GM12878 (cell line): Measurements from ENCODE around the gene INIP. TPM values are rescaled to one million over a fixed set of nuclear protein-coding genes. Genes with fewer than 3 reads are reported as not detected.

ENCODE experiments used
- ATAC-seq: fragments of 200-7000 bp; cut with Tn5 transposase; 3 replicates; pipeline ENCODE4 v1.9.1; 2020; ENCODE audit warnings: mild to moderate bottlenecking, moderate library complexity
- BruUV-seq: library from RNA; stranded (reverse); fragments of 400-500 nt; replicated peaks from 2 replicates; lab custom pipeline; 2021; lab: Mats Ljungman, UMichigan
- CTCF ChIA-PET: fragments of 300-600 bp; sonication (Branson Sonifier 250); formaldehyde crosslinking; extraction: SDS; loops from one replicate; lab custom pipeline; 2021; ENCODE audit warnings: inconsistent platforms; lab: Yijun Ruan, JAX
- POLR2A ChIA-PET: fragments of 350-600 bp; formaldehyde crosslinking; extraction: SDS; loops from one replicate; lab custom pipeline; 2021; ENCODE audit warnings: inconsistent platforms; lab: Charles Lee
- RAD21 ChIA-PET: fragments of 300-600 bp; sonication (Branson Sonifier 250); formaldehyde crosslinking; loops from one replicate; lab custom pipeline; 2023; ENCODE audit warnings: antibody characterized with exemption; ENCODE audit not compliant: unreplicated experiment; lab: Charles Lee
- SMC1A ChIA-PET: fragments of 300-600 bp; sonication (Branson Sonifier 250); formaldehyde crosslinking; loops from one replicate; lab custom pipeline; 2023; ENCODE audit not compliant: unreplicated experiment, uncharacterized antibody; lab: Charles Lee
- DNase-seq: peaks from one replicate; pipeline ENCODE4 v3.0.0-alpha.2; 2011; ENCODE audit warnings: low read depth, low spot score
- FAIRE-seq: peaks from 3 replicates; lab custom pipeline; 2011; peaks lifted over from hg19 to GRCh38; lab: Jason Lieb, UNC
- H2AFZ ChIP-seq: 2 replicates; pipeline ENCODE4 v1.6.0; 2011; ENCODE audit warnings: low read depth, low read length, control low read depth; ENCODE audit not compliant: control insufficient read depth
- H3K27ac ChIP-seq: 2 replicates; pipeline ENCODE4 v1.5.1; 2011; ENCODE audit warnings: control low read depth; ENCODE audit not compliant: control insufficient read depth, insufficient read depth
- H3K27me3 ChIP-seq, 2 experiments: replicated peaks in 1 of 2; 2 replicates each; pipeline versions ENCODE4 v1.6.0 to v1.6.1; 2011; ENCODE audit warnings: low read length in 1 of 2; ENCODE audit not compliant: control insufficient read depth in 2 of 2, insufficient read depth in 2 of 2
- H3K36me3 ChIP-seq, 2 experiments: 2 replicates each; pipeline ENCODE4 v1.5.1; 2011; ENCODE audit warnings: low read length in 1 of 2; ENCODE audit not compliant: control insufficient read depth in 2 of 2, insufficient read depth in 2 of 2
- H3K4me1 ChIP-seq: 2 replicates; pipeline ENCODE4 v1.6.1; 2011; ENCODE audit warnings: mild to moderate bottlenecking, low read length, moderate library complexity, mixed read lengths; ENCODE audit not compliant: control insufficient read depth, insufficient read depth
- H3K4me2 ChIP-seq: 2 replicates; pipeline ENCODE4 v1.6.0; 2011; ENCODE audit warnings: control low read depth; ENCODE audit not compliant: control insufficient read depth, insufficient read depth
- H3K4me3 ChIP-seq: fragments of 200-600 bp; sonication (generic); 2 replicates; pipeline ENCODE4 v1.5.1; 2016
- H3K79me2 ChIP-seq: 2 replicates; pipeline ENCODE4 v1.6.0; 2011; ENCODE audit warnings: low read length; ENCODE audit not compliant: control insufficient read depth, insufficient read depth
- H3K9ac ChIP-seq: 2 replicates; pipeline ENCODE4 v1.8.0; 2011; ENCODE audit warnings: low read length, control low read depth, mixed read lengths; ENCODE audit not compliant: control insufficient read depth, insufficient read depth
- H3K9me3 ChIP-seq: replicated peaks from 3 replicates; pipeline ENCODE4 v1.5.1; 2011; ENCODE audit warnings: mild to moderate bottlenecking, low read length; ENCODE audit not compliant: control insufficient read depth, insufficient read depth
- H4K20me1 ChIP-seq: 2 replicates; pipeline ENCODE4 v1.6.0; 2011; ENCODE audit not compliant: control insufficient read depth, insufficient read depth
- ELK1 ChIP-seq: IDR thresholded peaks from 2 replicates; pipeline ENCODE4 v1.6.1; 2012; ENCODE audit warnings: low read depth, low read length, improper control_type of control experiment
- POLR2AphosphoS5 ChIP-seq: IDR thresholded peaks from 2 replicates; pipeline ENCODE4 v1.6.1; 2011; ENCODE audit warnings: mild to moderate bottlenecking, low read length, inconsistent platforms
- RAD21 ChIP-seq: IDR thresholded peaks from 2 replicates; pipeline ENCODE4 v1.6.1; 2011; ENCODE audit warnings: mild to moderate bottlenecking, low read depth, low read length, moderate library complexity; ENCODE audit not compliant: insufficient read depth
- SMC3 ChIP-seq: IDR thresholded peaks from 2 replicates; pipeline ENCODE4 v1.6.1; 2011; ENCODE audit warnings: low read length, improper control_type of control experiment, borderline replicate concordance
- WRNIP1 ChIP-seq: IDR thresholded peaks from 2 replicates; pipeline ENCODE4 v1.6.1; 2011; ENCODE audit warnings: low read depth, low read length, improper control_type of control experiment, borderline replicate concordance
- WGBS: methylation state at CpG from one replicate; pipeline ENCODE4 v1.1.6; 2016; ENCODE audit warnings: low lambda C conversion rate; ENCODE audit not compliant: insufficient replicate concordance, insufficient coverage; ENCODE audit errors: missing lambda C conversion rate; 5-methylcytosine and 5-hydroxymethylcytosine counted together
- in situ Hi-C: fragments of 300-500 bp; cut with MboI; formaldehyde crosslinking; loops from 9 replicates; pipeline ENCODE4 v1.14.3; 2018; ENCODE audit warnings: mixed read lengths
- intact Hi-C: fragments of 100-400 bp; cut with micrococcal nuclease; formaldehyde crosslinking; loops from one replicate; pipeline ENCODE4 v1.14.2; 2022; ENCODE audit not compliant: unreplicated experiment
- polyA plus RNA-seq, 11 experiments: library from polyadenylated mRNA; depleted of rRNA in 4 of 11; unstranded in 6 of 11; stranded (reverse) in 5 of 11; fragments of >200 nt; fragmentation: Nextera tagmentation in 4 of 11; fragmentation: Illumina TruSeq in 1 of 11; extraction: Ambion mirVana in 4 of 11; extraction: Trizol in 1 of 11; gene quantifications; 1 replicate in 1 of 11; 2 replicates in 10 of 11; pipeline versions ENCODE4 v1.2.1 to v1.2.3, GENCODE V29; 2011 to 2016; ENCODE audit warnings: inconsistent platforms in 2 of 11, missing spikeins in 2 of 11, low read depth in 1 of 11
- total RNA-seq, 4 experiments: library from RNA; depleted of rRNA in 3 of 4; stranded (reverse); fragments of >200 nt in 3 of 4; fragmentation: Illumina TruSeq in 1 of 4; extraction: Trizol in 1 of 4; gene quantifications; 2 replicates each; pipeline versions ENCODE4 v1.2.1 to v1.2.3, GENCODE V29; 2013 to 2021
- TF ChIP-seq, protein P1 (sequence below), 3 experiments: IDR thresholded peaks in 2 of 3; conservative IDR thresholded peaks in 1 of 3; 2 replicates each; pipeline ENCODE4 v1.5.1; 2011; ENCODE audit warnings: low read depth in 3 of 3, low read length in 3 of 3, mild to moderate bottlenecking in 3 of 3, control low read depth in 2 of 3, moderate library complexity in 2 of 3, inconsistent platforms in 1 of 3, mixed read lengths in 1 of 3; ENCODE audit not compliant: control insufficient read depth in 2 of 3, insufficient read depth in 1 of 3; ENCODE audit errors: extremely low read depth in 1 of 3

Gene INIP
- total and polyA plus RNA-seq, 10 of the 15 experiments (the other 5 are each of a cell fraction or from before 2014, with no cell fraction given), result 18.9 to 66.5 (median 37.7) TPM

GRCh38 chr9:112711050-112711689 lies 6.7 kb downstream of the INIP start:
- Histone ChIP-seq H3K9me3 (no peaks in the 10 kb centered on the region), H4K20me1 (no peaks in the 10 kb centered on the region), H3K27ac (no peak overlapping the region), H2AFZ (no peak overlapping the region), H3K4me3 (no peak overlapping the region), H3K9ac (no peak overlapping the region), H3K36me3 (peaks cover 0 to 3% of the 10 kb centered on the region in 2 experiments; a peak in 1 of 4 replicates), H3K79me2 (peaks cover 6% of the 10 kb centered on the region), H3K4me2 (no peak overlapping the region), H3K27me3 (no peaks in the 10 kb centered on the region), H3K4me1 (no peaks in the 10 kb centered on the region; the same call in 1 of the 2 replicates)
- peak; percentile 34; the same call in 1 of the 2 replicates for TF ChIP-seq SMC3
- TF ChIP-seq, protein P1, sequence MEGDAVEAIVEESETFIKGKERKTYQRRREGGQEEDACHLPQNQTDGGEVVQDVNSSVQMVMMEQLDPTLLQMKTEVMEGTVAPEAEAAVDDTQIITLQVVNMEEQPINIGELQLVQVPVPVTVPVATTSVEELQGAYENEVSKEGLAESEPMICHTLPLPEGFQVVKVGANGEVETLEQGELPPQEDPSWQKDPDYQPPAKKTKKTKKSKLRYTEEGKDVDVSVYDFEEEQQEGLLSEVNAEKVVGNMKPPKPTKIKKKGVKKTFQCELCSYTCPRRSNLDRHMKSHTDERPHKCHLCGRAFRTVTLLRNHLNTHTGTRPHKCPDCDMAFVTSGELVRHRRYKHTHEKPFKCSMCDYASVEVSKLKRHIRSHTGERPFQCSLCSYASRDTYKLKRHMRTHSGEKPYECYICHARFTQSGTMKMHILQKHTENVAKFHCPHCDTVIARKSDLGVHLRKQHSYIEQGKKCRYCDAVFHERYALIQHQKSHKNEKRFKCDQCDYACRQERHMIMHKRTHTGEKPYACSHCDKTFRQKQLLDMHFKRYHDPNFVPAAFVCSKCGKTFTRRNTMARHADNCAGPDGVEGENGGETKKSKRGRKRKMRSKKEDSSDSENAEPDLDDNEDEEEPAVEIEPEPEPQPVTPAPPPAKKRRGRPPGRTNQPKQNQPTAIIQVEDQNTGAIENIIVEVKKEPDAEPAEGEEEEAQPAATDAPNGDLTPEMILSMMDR (IDR thresholded peaks at IDR 0.05 in 2 of 3, conservative IDR thresholded peaks at IDR 0.05 in 1 of 3; ENCODE audit: control insufficient read depth in 2 of 3, extremely low read depth in 1 of 3, insufficient read depth in 1 of 3, low read depth in 3 of 3, low read length in 3 of 3), result peak; percentile 30 to 37 (median 31); a peak in 3 of 6 replicates
- peak; percentile 54 for TF ChIP-seq RAD21
- no peak for TF ChIP-seq ELK1
- no peak for TF ChIP-seq POLR2AphosphoS5
- no peak for TF ChIP-seq WRNIP1
- ATAC-seq (no peak), DNase-seq (no peak), FAIRE-seq (no peak)
- POLR2A ChIA-PET, result interaction anchor here (1.4 kb wide), 1 partner anchor 19 kb away, joined by 3 read pairs; no protein-coding TSS in a partner anchor
- RAD21 ChIA-PET, result interaction anchor here (0.7 to 1.4 kb wide), 3 partner anchors 221 to 370 kb away, joined by 3 read pairs; no protein-coding TSS in a partner anchor
- WGBS, result 91% methylated on average over 7 of the region's 7 CpGs
- intact Hi-C loops (loop anchor here (10.0 kb wide), 1 partner anchor 616 kb away; no protein-coding TSS in a partner anchor), in situ Hi-C loops (no loop called here)
- BruUV-seq, result no TSS peak
- CTCF ChIA-PET, result interaction anchor here (0.6 to 1.8 kb wide), 5 partner anchors 11 to 617 kb away, joined by 3 to 12 read pairs (median 3); no protein-coding TSS in a partner anchor
- SMC1A ChIA-PET, result interaction anchor here (0.8 to 1.3 kb wide), 6 partner anchors 9 to 627 kb away, joined by 3 to 4 read pairs (median 3); no protein-coding TSS in a partner anchor
